Measurements from ENCODE around the gene MEGF6. TPM values are rescaled to one million over a fixed set of nuclear protein-coding genes. Genes with fewer than 3 reads are reported as not detected.

Gene MEGF6
- total and polyA plus RNA-seq, 12 donors: 0.15 to 29.2 (median 8.2) TPM

DNA sequence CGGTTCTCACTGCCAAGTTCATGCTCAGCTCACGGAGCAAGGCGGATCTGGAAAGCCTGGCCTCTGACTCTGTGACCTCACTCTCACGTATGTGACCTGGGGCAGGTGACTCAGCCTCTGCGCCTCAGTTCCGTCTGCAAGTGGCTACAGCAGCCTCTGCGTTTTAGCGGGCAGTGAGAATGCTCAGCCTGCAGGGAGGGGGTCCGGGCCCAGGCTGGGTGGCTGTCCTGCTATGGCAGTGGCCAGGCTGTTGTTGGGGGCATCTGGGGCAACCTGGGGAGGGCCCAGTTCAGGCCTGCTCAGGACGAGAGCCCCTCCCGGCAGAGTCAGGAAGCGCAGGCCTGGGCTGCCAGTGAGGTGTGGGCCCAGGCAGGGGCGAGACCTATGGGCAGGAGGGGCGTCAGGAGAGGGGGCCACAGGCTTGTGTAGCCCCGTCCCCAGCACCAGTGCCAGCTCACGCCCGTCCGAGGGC, 128.9 kb downstream of the MEGF6 start:
- Histone ChIP-seq H3K27ac (no peak overlapping the region), H3K4me1 (replicated peaks in 1 of 2) (no peaks in the 10 kb centered on the region), H3K9me3 (replicated peaks in 1 of 3) (no peaks in the 10 kb centered on the region), H3K36me3 (replicated peaks in 1 of 2) (no peaks in the 10 kb centered on the region), H3K4me3 (no peak overlapping the region), H3K27me3 (peaks cover 3% of the 10 kb centered on the region)
- 55 to 68% (median 60%) methylated on average over 4 to 18 of the region's 18 CpGs for WGBS, 4 donors
- no peak for DNase-seq
- intact Hi-C loops (cut with DNase I): no loop called here
- no peak for TF ChIP-seq POLR2A (IDR thresholded peaks at IDR 0.05)
- TF ChIP-seq CTCF (IDR thresholded peaks at IDR 0.05): no peak

- intact Hi-C loops (cut with DNase I): no loop called here
- DNase-seq: no peak
- Histone ChIP-seq H3K36me3 (replicated peaks in 1 of 2) (no peaks in the 10 kb centered on the region), H3K9me3 (replicated peaks in 1 of 3) (no peaks in the 10 kb centered on the region), H3K27ac (no peak overlapping the region), H3K27me3 (peaks cover 3% of the 10 kb centered on the region), H3K4me3 (no peak overlapping the region), H3K4me1 (replicated peaks in 1 of 2) (no peaks in the 10 kb centered on the region)
- TF ChIP-seq CTCF (IDR thresholded peaks at IDR 0.05): no peak
- WGBS, 4 donors: 56 to 80% (median 68%) methylated on average over 3 to 20 of the region's 20 CpGs
Observed at GRCh38 chr1:3481836-3482375, 129.4 kb downstream of the MEGF6 start.

- H3K36me3 ChIP-seq (replicated peaks in 1 of 2): no peaks in the 10 kb centered on the region
- no peak for TF ChIP-seq POLR2A (IDR thresholded peaks at IDR 0.05)
- TF ChIP-seq CTCF (IDR thresholded peaks at IDR 0.05): no peak
- WGBS, 4 donors: 60 to 69% (median 64%) methylated on average over 6 to 15 of the region's 15 CpGs
- H3K27me3 ChIP-seq: peaks cover 3% of the 10 kb centered on the region
- intact Hi-C loops (cut with DNase I): no loop called here
- H3K4me3 ChIP-seq: no peak overlapping the region
- H3K27ac ChIP-seq: no peak overlapping the region
- H3K4me1 ChIP-seq (replicated peaks in 1 of 2): no peaks in the 10 kb centered on the region
- H3K9me3 ChIP-seq (replicated peaks in 1 of 3): no peaks in the 10 kb centered on the region
- no peak for DNase-seq
Observed at GRCh38 chr1:3481046-3481445, 130.3 kb downstream of the MEGF6 start.

DNA sequence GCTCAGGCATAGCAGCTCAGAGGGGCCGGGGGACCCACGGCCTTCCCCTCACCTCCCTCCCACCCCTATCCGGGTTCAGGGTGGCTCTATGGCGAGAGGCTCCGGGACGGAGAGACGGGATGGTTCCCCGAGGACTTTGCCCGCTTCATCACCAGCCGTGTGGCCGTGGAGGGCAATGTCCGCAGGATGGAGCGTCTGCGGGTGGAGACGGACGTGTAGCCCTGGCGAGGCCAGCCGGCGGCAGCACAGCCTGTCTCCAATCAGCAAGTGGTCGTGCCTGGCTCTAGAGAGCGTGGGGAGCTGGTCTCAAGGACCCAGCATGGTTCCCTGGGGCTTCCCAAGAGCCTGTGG, 131.0 kb downstream of the MEGF6 start:
- Histone ChIP-seq H3K9me3 (replicated peaks in 1 of 3) (no peaks in the 10 kb centered on the region), H3K4me1 (replicated peaks in 1 of 2) (no peaks in the 10 kb centered on the region), H3K27ac (no peak overlapping the region), H3K36me3 (replicated peaks in 1 of 2) (no peaks in the 10 kb centered on the region), H3K27me3 (peaks cover 3% of the 10 kb centered on the region), H3K4me3 (no peak overlapping the region)
- no peak for TF ChIP-seq POLR2A (IDR thresholded peaks at IDR 0.05)
- no peak for TF ChIP-seq CTCF (IDR thresholded peaks at IDR 0.05)
- no peak for DNase-seq
- 75 to 90% (median 84%) methylated on average over 2 to 21 of the region's 21 CpGs for WGBS, 4 donors
- intact Hi-C loops (cut with DNase I): no loop called here

Data from adrenal gland (tissue), 12 donors.